SKM-1 treated with dmso at 0.1 percent for 144 hours (cell line): ENCODE data around the gene SLAMF7.
"Not testable (repeated sequence)": the region's sequence is repeated elsewhere in the genome, so short reads cannot be mapped to it uniquely, and the experiment has no call there.

Experiments used
- DNase-seq: peaks from one replicate; lab custom pipeline; 2025; ENCODE audit not compliant: unreplicated experiment; lab: John Stamatoyannopoulos, UW

Gene SLAMF7

GRCh38 chr1:160720356-160721085 is 18.5 kb upstream of the SLAMF7 start:
- no peak for DNase-seq

GRCh38 chr1:160721473-160721872 is 17.6 kb upstream of the SLAMF7 start:
- no peak for DNase-seq

GRCh38 chr1:160722726-160723125 is 16.3 kb upstream of the SLAMF7 start:
- DNase-seq = no peak

- DNase-seq = no peak
These were observed 15.7 kb upstream of the SLAMF7 start for GRCh38 chr1:160723332-160723731.

- DNase-seq = no peak
These were observed 14.4 kb upstream of the SLAMF7 start for GRCh38 chr1:160724465-160725242.

GRCh38 chr1:160726114-160726497 is 12.9 kb upstream of the SLAMF7 start:
- DNase-seq = no peak

GRCh38 chr1:160726498-160727315 is 12.3 kb upstream of the SLAMF7 start:
- peak; percentile 79 for DNase-seq

- no peak for DNase-seq
These were observed 11.8 kb upstream of the SLAMF7 start for GRCh38 chr1:160727316-160727640.

GRCh38 chr1:160731564-160731963 is 7.5 kb upstream of the SLAMF7 start:
- DNase-seq = not testable (repeated sequence)

- no peak for DNase-seq
These were observed 7.1 kb upstream of the SLAMF7 start for GRCh38 chr1:160731990-160732389.

GRCh38 chr1:160733898-160734297 is 5.1 kb upstream of the SLAMF7 start:
- DNase-seq = no peak

- DNase-seq = no peak
These were observed 4.7 kb upstream of the SLAMF7 start for GRCh38 chr1:160734301-160734700.

GRCh38 chr1:160738271-160738670 is 776 bp upstream of the SLAMF7 start:
- no peak for DNase-seq

- no peak for DNase-seq
These were observed 1.2 kb downstream of the SLAMF7 start for GRCh38 chr1:160740133-160740688.

- DNase-seq = no peak
These were observed 2.0 kb downstream of the SLAMF7 start for GRCh38 chr1:160741092-160741501.

- DNase-seq = no peak
These were observed 2.7 kb downstream of the SLAMF7 start for GRCh38 chr1:160741612-160742348.

- DNase-seq = no peak
These were observed 3.5 kb downstream of the SLAMF7 start for GRCh38 chr1:160742428-160743127.

GRCh38 chr1:160743266-160743665 is 4.2 kb downstream of the SLAMF7 start:
- no peak for DNase-seq

GRCh38 chr1:160744199-160744851 is 5.3 kb downstream of the SLAMF7 start:
- DNase-seq = no peak
